DMS153 (cell line): ENCODE measurements around the gene FAHD2A.
"Not testable (repeated sequence)": the region's sequence is repeated elsewhere in the genome, so short reads cannot be mapped to it uniquely, and the experiment has no call there.

Experiments used
- DNase-seq: peaks from one replicate; lab custom pipeline; 2025; lab: John Stamatoyannopoulos, UW

FAHD2A gene

GRCh38 chr2:95390272-95390880, 12.1 kb upstream of the FAHD2A start:
- no peak for DNase-seq

GRCh38 chr2:95390881-95391321, 11.6 kb upstream of the FAHD2A start:
- no peak for DNase-seq

GRCh38 chr2:95391641-95392310, 10.7 kb upstream of the FAHD2A start:
- no peak for DNase-seq

GRCh38 chr2:95392320-95392719, 10.2 kb upstream of the FAHD2A start:
- no peak for DNase-seq

GRCh38 chr2:95392730-95393455, 9.6 kb upstream of the FAHD2A start:
- no peak for DNase-seq

GRCh38 chr2:95393901-95394300, 8.6 kb upstream of the FAHD2A start:
- DNase-seq: no peak

- no peak for DNase-seq
Observed at GRCh38 chr2:95399061-95399460, 3.4 kb upstream of the FAHD2A start.

- DNase-seq: no peak
Observed at GRCh38 chr2:95401480-95401879, 1.0 kb upstream of the FAHD2A start.

- not testable (repeated sequence) for DNase-seq
Observed at GRCh38 chr2:95402004-95402369, 521 bp upstream of the FAHD2A start.

GRCh38 chr2:95403204-95403721, 755 bp downstream of the FAHD2A start:
- not testable (repeated sequence) for DNase-seq

GRCh38 chr2:95403824-95404223, 1.3 kb downstream of the FAHD2A start:
- not testable (repeated sequence) for DNase-seq

- DNase-seq: not testable (repeated sequence)
Observed at GRCh38 chr2:95404676-95405075, 2.2 kb downstream of the FAHD2A start.

GRCh38 chr2:95411239-95411638, 8.7 kb downstream of the FAHD2A start:
- DNase-seq: not testable (repeated sequence)

- DNase-seq: peak; percentile 24
Observed at GRCh38 chr2:95414015-95414594, 11.6 kb downstream of the FAHD2A start.

- DNase-seq: not testable (repeated sequence)
Observed at GRCh38 chr2:95415138-95415537, 12.6 kb downstream of the FAHD2A start.

- not testable (repeated sequence) for DNase-seq
Observed at GRCh38 chr2:95415561-95415960, 13.1 kb downstream of the FAHD2A start.

GRCh38 chr2:95427196-95427867, 24.8 kb downstream of the FAHD2A start:
- DNase-seq: not testable (repeated sequence)

GRCh38 chr2:95429748-95430467, 27.4 kb downstream of the FAHD2A start:
- not testable (repeated sequence) for DNase-seq

GRCh38 chr2:95433373-95433772, 30.9 kb downstream of the FAHD2A start:
- DNase-seq: not testable (repeated sequence)

- DNase-seq: not testable (repeated sequence)
Observed at GRCh38 chr2:95433973-95434372, 31.5 kb downstream of the FAHD2A start.

- DNase-seq: not testable (repeated sequence)
Observed at GRCh38 chr2:95434507-95435076, 32.1 kb downstream of the FAHD2A start.
